Peyer's patch (tissue), 4 donors: ENCODE results near the gene FGA.

Source experiments
- CTCF ChIP-seq, 6 experiments: fragments of 450-650 bp in 4 of 6; fragments of 200-600 bp in 2 of 6; sonication (generic) in 1 of 6; IDR thresholded peaks; one replicate each; pipeline ENCODE4 v1.5.1; 2017 to 2019; ENCODE audit warnings: antibody characterized with exemption in 6 of 6, mild to moderate bottlenecking in 3 of 6, moderate library complexity in 1 of 6
- POLR2A ChIP-seq, 2 donors: fragments of 450-650 bp; IDR thresholded peaks; one replicate each; pipeline ENCODE4 v1.5.1; 2017; ENCODE audit warnings: antibody characterized with exemption in 2 of 2, mild to moderate bottlenecking in 2 of 2, moderate library complexity in 2 of 2

DNA sequence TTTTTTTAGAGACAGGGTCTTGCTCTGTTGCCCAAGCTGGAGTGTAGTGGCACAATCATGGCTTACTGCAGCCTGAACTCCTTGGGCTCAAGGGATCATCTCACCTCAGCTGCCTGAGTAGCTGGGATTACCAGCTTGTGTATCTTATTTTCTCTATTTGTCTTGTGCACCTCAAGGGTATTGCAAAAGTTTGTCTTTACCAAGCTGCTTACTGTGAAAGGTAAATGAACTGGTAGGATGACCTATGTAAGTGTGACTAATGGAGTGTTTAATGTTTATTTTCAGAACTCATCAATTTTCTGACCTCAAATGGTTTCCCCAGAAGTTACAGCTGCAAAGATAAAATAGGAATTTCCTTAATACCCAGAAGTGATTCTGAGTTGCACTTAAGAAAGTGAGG is 5.3 kb upstream of the FGA start:
- TF ChIP-seq POLR2A (IDR thresholded peaks at IDR 0.05) (no peak), CTCF (IDR thresholded peaks at IDR 0.05) (no peak)
